Measurements from ENCODE around the gene CERS6. TPM values are rescaled to one million over a fixed set of nuclear protein-coding genes. Genes with fewer than 3 reads are reported as not detected.
A peak's percentile ranks its signal among the peaks of the same experiment; 100 is the strongest.

CERS6 gene
- total RNA-seq, 1 experiment from 2014 or later = 8.3 TPM

DNA sequence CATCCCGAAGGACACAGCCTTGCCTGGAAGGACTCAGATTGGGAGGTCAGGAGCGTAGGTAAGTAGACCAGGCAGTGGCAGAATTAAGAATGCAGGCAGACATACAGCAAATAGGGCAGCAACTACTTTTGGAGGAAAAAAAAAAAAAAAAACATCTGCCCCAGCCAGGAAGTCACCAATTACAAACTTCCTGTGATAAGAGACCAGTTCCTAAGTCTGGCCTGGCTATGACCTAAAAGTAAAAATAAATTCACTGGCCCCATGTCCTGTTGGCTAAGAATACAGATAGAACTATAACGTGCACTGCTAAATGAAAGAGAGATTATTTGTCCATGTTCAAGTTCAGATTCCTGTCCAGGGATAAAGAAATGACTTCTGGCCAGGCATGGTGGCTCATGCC, 301.2 kb downstream of the CERS6 start:
- CTCF ChIA-PET = no interaction called here
- H3K27me3 ChIP-seq (ENCODE audit: insufficient read depth, low read depth) = no peaks in the 10 kb centered on the region
- DNase-seq = no peak
- BruUV-seq (replicated peaks) = no TSS peak
- H3K4me3 ChIP-seq = no peak overlapping the region
- H3K9me2 ChIP-seq (ENCODE audit: insufficient read depth) = no peaks in the 10 kb centered on the region
- no peaks in the 10 kb centered on the region for H3F3A ChIP-seq (ENCODE audit: insufficient read depth, low read depth)
- H3K9me3 ChIP-seq (ENCODE audit: insufficient read depth, low read depth) = no peaks in the 10 kb centered on the region
- H3K27ac ChIP-seq = no peak overlapping the region
- no peak overlapping the region for H3K4me2 ChIP-seq
- TF ChIP-seq EZH2 (IDR thresholded peaks at IDR 0.05; ENCODE audit: low read depth) = no peak
- TF ChIP-seq, protein P1, sequence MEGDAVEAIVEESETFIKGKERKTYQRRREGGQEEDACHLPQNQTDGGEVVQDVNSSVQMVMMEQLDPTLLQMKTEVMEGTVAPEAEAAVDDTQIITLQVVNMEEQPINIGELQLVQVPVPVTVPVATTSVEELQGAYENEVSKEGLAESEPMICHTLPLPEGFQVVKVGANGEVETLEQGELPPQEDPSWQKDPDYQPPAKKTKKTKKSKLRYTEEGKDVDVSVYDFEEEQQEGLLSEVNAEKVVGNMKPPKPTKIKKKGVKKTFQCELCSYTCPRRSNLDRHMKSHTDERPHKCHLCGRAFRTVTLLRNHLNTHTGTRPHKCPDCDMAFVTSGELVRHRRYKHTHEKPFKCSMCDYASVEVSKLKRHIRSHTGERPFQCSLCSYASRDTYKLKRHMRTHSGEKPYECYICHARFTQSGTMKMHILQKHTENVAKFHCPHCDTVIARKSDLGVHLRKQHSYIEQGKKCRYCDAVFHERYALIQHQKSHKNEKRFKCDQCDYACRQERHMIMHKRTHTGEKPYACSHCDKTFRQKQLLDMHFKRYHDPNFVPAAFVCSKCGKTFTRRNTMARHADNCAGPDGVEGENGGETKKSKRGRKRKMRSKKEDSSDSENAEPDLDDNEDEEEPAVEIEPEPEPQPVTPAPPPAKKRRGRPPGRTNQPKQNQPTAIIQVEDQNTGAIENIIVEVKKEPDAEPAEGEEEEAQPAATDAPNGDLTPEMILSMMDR (conservative IDR thresholded peaks at IDR 0.05) = no peak
- no peaks in the 10 kb centered on the region for H3K4me1 ChIP-seq (replicated peaks; ENCODE audit: insufficient read depth)
- intact Hi-C loops (cut with micrococcal nuclease; ENCODE audit: unreplicated experiment) = no loop called here
- H3K79me2 ChIP-seq (ENCODE audit: low read depth) = no peaks in the 10 kb centered on the region
- no peak overlapping the region for H2AFZ ChIP-seq
- no peaks in the 10 kb centered on the region for H3K36me3 ChIP-seq (ENCODE audit: low read depth)
- POLR2A ChIA-PET (ENCODE audit: unreplicated experiment) = interaction anchor here (0.6 kb wide), 1 partner anchor 505 kb away, joined by 4 read pairs; no protein-coding TSS in a partner anchor
- H4K20me1 ChIP-seq (ENCODE audit: insufficient read depth) = no peaks in the 10 kb centered on the region

DNA sequence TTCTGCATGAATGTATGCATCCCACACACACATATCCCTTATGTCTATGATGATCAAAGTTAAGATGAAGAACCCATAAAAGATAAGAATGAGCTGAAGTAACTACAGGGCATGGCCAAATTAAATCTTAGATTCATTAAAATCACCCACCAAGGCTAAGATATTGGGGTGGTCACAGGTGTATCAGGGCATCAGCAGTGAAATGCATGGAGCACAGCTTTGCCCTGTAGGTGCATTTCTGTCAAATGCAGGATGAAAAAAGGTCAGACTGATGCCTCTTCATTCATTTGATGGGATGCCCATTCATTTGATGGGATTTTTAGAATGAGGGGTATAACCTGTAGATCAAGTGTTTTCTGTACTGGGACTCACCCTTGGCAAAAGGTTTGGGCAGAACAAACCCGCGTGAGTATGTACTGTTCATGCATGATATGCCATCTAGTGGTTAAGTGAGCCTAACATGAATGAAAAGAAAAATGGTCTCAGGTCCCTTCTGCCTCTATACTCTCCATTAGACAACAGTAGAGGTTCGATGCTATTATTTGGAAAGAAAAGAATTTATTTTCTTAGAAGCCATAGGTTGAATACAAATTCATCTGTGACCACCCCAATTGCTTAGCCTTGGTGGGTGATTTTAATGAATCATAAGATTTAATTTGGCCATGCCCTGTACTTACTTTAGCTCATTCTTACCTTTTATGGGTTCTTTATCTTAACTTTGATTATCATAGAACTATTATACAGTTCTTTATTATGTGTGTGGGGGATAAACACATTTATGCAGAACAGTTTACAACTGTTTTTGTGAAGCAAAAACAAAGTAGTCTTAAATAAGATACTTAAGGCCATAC, 303.1 kb downstream of the CERS6 start:
- Histone ChIP-seq H3K4me2 (no peak overlapping the region), H3K9me2 (ENCODE audit: insufficient read depth) (no peaks in the 10 kb centered on the region), H3K4me1 (replicated peaks; ENCODE audit: insufficient read depth) (no peaks in the 10 kb centered on the region), H4K20me1 (ENCODE audit: insufficient read depth) (no peaks in the 10 kb centered on the region), H3K27me3 (ENCODE audit: insufficient read depth, low read depth) (no peaks in the 10 kb centered on the region), H3K9me3 (ENCODE audit: insufficient read depth, low read depth) (no peaks in the 10 kb centered on the region), H3K79me2 (ENCODE audit: low read depth) (no peaks in the 10 kb centered on the region), H3K36me3 (ENCODE audit: low read depth) (no peaks in the 10 kb centered on the region), H3K4me3 (no peak overlapping the region), H3K27ac (no peak overlapping the region), H2AFZ (no peak overlapping the region), H3F3A (ENCODE audit: insufficient read depth, low read depth) (no peaks in the 10 kb centered on the region)
- CTCF ChIA-PET = no interaction called here
- POLR2A ChIA-PET (ENCODE audit: unreplicated experiment) = no interaction called here
- no TSS peak for BruUV-seq (replicated peaks)
- DNase-seq = no peak
- TF ChIP-seq, protein P1 (conservative IDR thresholded peaks at IDR 0.05) = peak; percentile 51
- TF ChIP-seq EZH2 (IDR thresholded peaks at IDR 0.05; ENCODE audit: low read depth) = no peak
- intact Hi-C loops (cut with micrococcal nuclease; ENCODE audit: unreplicated experiment) = loop anchor here (1.0 kb wide), 1 partner anchor 413 kb away; no protein-coding TSS in a partner anchor

DNA sequence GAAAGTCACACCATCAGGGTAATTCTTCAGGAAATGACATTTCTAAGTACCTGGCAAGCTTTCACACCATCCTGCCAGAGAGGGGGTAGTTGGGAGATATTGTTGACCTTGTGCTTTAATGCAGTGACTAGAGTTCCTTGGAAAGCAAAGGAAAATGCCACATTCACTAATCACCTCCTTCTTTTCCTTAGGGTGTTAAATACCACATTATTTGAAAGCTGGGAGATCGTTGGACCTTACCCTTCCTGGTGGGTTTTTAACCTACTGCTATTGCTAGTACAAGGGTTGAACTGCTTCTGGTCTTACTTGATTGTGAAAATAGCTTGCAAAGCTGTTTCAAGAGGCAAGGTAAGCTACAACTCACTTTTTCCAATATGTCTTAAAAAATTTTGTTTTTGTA, 309.3 kb downstream of the CERS6 start:
- H2AFZ ChIP-seq = no peak overlapping the region
- no peak overlapping the region for H3K4me3 ChIP-seq
- ChIA-PET POLR2A (ENCODE audit: unreplicated experiment) (no interaction called here), CTCF (no interaction called here)
- H4K20me1 ChIP-seq (ENCODE audit: insufficient read depth) = no peaks in the 10 kb centered on the region
- no peak for DNase-seq
- TF ChIP-seq, protein P1 (conservative IDR thresholded peaks at IDR 0.05) = no peak
- no peak for TF ChIP-seq EZH2 (IDR thresholded peaks at IDR 0.05; ENCODE audit: low read depth)
- H3K79me2 ChIP-seq (ENCODE audit: low read depth) = no peaks in the 10 kb centered on the region
- no peak overlapping the region for H3K4me2 ChIP-seq
- no peaks in the 10 kb centered on the region; the same call in 1 of the 2 replicates for H3K4me1 ChIP-seq (replicated peaks; ENCODE audit: insufficient read depth)
- H3K9me3 ChIP-seq (ENCODE audit: insufficient read depth, low read depth) = no peaks in the 10 kb centered on the region
- H3K27ac ChIP-seq = no peak overlapping the region
- no TSS peak for BruUV-seq (replicated peaks)
- H3K27me3 ChIP-seq (ENCODE audit: insufficient read depth, low read depth) = no peaks in the 10 kb centered on the region
- intact Hi-C loops (cut with micrococcal nuclease; ENCODE audit: unreplicated experiment) = no loop called here
- no peaks in the 10 kb centered on the region for H3F3A ChIP-seq (ENCODE audit: insufficient read depth, low read depth)
- no peaks in the 10 kb centered on the region for H3K36me3 ChIP-seq (ENCODE audit: low read depth)
- no peaks in the 10 kb centered on the region for H3K9me2 ChIP-seq (ENCODE audit: insufficient read depth)
